PFSK-1 (cell line): ENCODE results near the gene HACE1.

Experiments
- POLR2AphosphoS5 ChIP-seq: IDR thresholded peaks from 2 replicates; pipeline ENCODE4 v1.6.1; 2012; ENCODE audit warnings: low read depth, mild to moderate bottlenecking, control low read depth, low read length, moderate library complexity
- SIN3A ChIP-seq: IDR thresholded peaks from 2 replicates; pipeline ENCODE4 v1.6.1; 2012; ENCODE audit warnings: mild to moderate bottlenecking, low read length, moderate library complexity, borderline replicate concordance; ENCODE audit not compliant: insufficient read depth
- TAF1 ChIP-seq: IDR thresholded peaks from 2 replicates; pipeline ENCODE4 v1.6.1; 2012; ENCODE audit warnings: low read length, control low read depth, borderline replicate concordance; ENCODE audit not compliant: insufficient read depth
- TF ChIP-seq, protein P1 (sequence below), 2 experiments: IDR thresholded peaks; 2 replicates each; pipeline versions ENCODE4 v1.6.1 to v1.8.0; 2011 to 2012; ENCODE audit warnings: low read depth in 2 of 2, low read length in 2 of 2, control low read depth in 1 of 2, inconsistent platforms in 1 of 2, mild to moderate bottlenecking in 1 of 2, moderate library complexity in 1 of 2; ENCODE audit not compliant: insufficient read depth in 1 of 2

GRCh38 chr6:104683809-104684208, 175.9 kb downstream of the HACE1 start:
- TF ChIP-seq POLR2AphosphoS5 (no peak), TAF1 (no peak), SIN3A (no peak)
- TF ChIP-seq, protein P1, sequence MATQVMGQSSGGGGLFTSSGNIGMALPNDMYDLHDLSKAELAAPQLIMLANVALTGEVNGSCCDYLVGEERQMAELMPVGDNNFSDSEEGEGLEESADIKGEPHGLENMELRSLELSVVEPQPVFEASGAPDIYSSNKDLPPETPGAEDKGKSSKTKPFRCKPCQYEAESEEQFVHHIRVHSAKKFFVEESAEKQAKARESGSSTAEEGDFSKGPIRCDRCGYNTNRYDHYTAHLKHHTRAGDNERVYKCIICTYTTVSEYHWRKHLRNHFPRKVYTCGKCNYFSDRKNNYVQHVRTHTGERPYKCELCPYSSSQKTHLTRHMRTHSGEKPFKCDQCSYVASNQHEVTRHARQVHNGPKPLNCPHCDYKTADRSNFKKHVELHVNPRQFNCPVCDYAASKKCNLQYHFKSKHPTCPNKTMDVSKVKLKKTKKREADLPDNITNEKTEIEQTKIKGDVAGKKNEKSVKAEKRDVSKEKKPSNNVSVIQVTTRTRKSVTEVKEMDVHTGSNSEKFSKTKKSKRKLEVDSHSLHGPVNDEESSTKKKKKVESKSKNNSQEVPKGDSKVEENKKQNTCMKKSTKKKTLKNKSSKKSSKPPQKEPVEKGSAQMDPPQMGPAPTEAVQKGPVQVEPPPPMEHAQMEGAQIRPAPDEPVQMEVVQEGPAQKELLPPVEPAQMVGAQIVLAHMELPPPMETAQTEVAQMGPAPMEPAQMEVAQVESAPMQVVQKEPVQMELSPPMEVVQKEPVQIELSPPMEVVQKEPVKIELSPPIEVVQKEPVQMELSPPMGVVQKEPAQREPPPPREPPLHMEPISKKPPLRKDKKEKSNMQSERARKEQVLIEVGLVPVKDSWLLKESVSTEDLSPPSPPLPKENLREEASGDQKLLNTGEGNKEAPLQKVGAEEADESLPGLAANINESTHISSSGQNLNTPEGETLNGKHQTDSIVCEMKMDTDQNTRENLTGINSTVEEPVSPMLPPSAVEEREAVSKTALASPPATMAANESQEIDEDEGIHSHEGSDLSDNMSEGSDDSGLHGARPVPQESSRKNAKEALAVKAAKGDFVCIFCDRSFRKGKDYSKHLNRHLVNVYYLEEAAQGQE (IDR thresholded peaks at IDR 0.05; ENCODE audit: insufficient read depth in 1 of 2, low read depth in 2 of 2, low read length in 2 of 2): no peak
